GM03348 (cell line): ENCODE results near the gene PLA2G2D.

ENCODE experiments used
- DNase-seq: peaks from one replicate; pipeline ENCODE4 v3.0.0; 2012; ENCODE audit warnings: low spot score

PLA2G2D gene

GRCh38 chr1:20119347-20119746 lies at the start of gene PLA2G2D:
PLA2G2D (minus strand) TSS chr1:20119536; CDS start chr1:20119498, 38 bp downstream.
- DNase-seq = no peak

- no peak for DNase-seq
Measured at GRCh38 chr1:20168564-20169491, 49.5 kb upstream of the PLA2G2D start.

GRCh38 chr1:20167126-20167525 lies 47.8 kb upstream of the PLA2G2D start:
- DNase-seq = no peak

- no peak for DNase-seq
Measured at GRCh38 chr1:20166051-20166450, 46.7 kb upstream of the PLA2G2D start.

GRCh38 chr1:20165522-20165951 lies 46.2 kb upstream of the PLA2G2D start:
- no peak for DNase-seq

GRCh38 chr1:20164694-20165202 lies 45.4 kb upstream of the PLA2G2D start:
- no peak for DNase-seq

- DNase-seq = no peak
Measured at GRCh38 chr1:20160034-20160433, 40.7 kb upstream of the PLA2G2D start.

GRCh38 chr1:20158358-20159070 lies 39.2 kb upstream of the PLA2G2D start:
- DNase-seq = no peak

- DNase-seq = no peak
Measured at GRCh38 chr1:20154301-20154831, 35.0 kb upstream of the PLA2G2D start.

- peak; percentile 60 for DNase-seq
Measured at GRCh38 chr1:20153000-20153418, 33.7 kb upstream of the PLA2G2D start.

- no peak for DNase-seq
Measured at GRCh38 chr1:20152599-20152930, 33.2 kb upstream of the PLA2G2D start.

- peak; percentile 96 for DNase-seq
Measured at GRCh38 chr1:20151906-20152598, 32.7 kb upstream of the PLA2G2D start.

- no peak for DNase-seq
Measured at GRCh38 chr1:20150969-20151368, 31.6 kb upstream of the PLA2G2D start.

- DNase-seq = no peak
Measured at GRCh38 chr1:20150326-20150705, 31.0 kb upstream of the PLA2G2D start.

- DNase-seq = no peak
Measured at GRCh38 chr1:20149601-20150325, 30.4 kb upstream of the PLA2G2D start.

- no peak for DNase-seq
Measured at GRCh38 chr1:20148571-20149500, 29.5 kb upstream of the PLA2G2D start.

- DNase-seq = no peak
Measured at GRCh38 chr1:20147846-20148570, 28.7 kb upstream of the PLA2G2D start.

GRCh38 chr1:20143734-20144565 lies 24.6 kb upstream of the PLA2G2D start:
- DNase-seq = no peak

GRCh38 chr1:20143318-20143717 lies 24.0 kb upstream of the PLA2G2D start:
- DNase-seq = no peak
